ENCODE measurements around the gene OR2T27.

OR2T27 gene

GRCh38 chr1:248631354-248632008 is 23.8 kb downstream of the OR2T27 start:
- Histone ChIP-seq H3K27me3 (ENCODE audit: insufficient read depth, poor library complexity, severe bottlenecking) (no peaks in the 10 kb centered on the region), H3K4me3 (replicated peaks; ENCODE audit: insufficient read depth, low read length) (no peak overlapping the region), H3K27ac (replicated peaks) (no peak overlapping the region)
- peak; percentile 19 to 29 for DNase-seq (ENCODE audit: low read depth in 1 of 2, low spot score in 1 of 2)
- TF ChIP-seq REST (IDR thresholded peaks at IDR 0.05; ENCODE audit: insufficient replicate concordance, low read depth) (no peak), SPI1 (IDR thresholded peaks at IDR 0.05; ENCODE audit: borderline replicate concordance, low read depth) (no peak), GABPA (IDR thresholded peaks at IDR 0.05; ENCODE audit: low read depth) (no peak), CTCF (IDR thresholded peaks at IDR 0.05; ENCODE audit: insufficient read depth, low read length) (no peak), POLR2AphosphoS5 (IDR thresholded peaks at IDR 0.05; ENCODE audit: low read depth) (no peak)

- no peak for DNase-seq (ENCODE audit: low read depth in 1 of 2, low spot score in 1 of 2)
- TF ChIP-seq SPI1 (IDR thresholded peaks at IDR 0.05; ENCODE audit: borderline replicate concordance, low read depth), result no peak
- TF ChIP-seq POLR2AphosphoS5 (IDR thresholded peaks at IDR 0.05; ENCODE audit: low read depth), result no peak
- TF ChIP-seq GABPA (IDR thresholded peaks at IDR 0.05; ENCODE audit: low read depth), result no peak
- TF ChIP-seq REST (IDR thresholded peaks at IDR 0.05; ENCODE audit: insufficient replicate concordance, low read depth), result no peak
- no peak for TF ChIP-seq CTCF (IDR thresholded peaks at IDR 0.05; ENCODE audit: insufficient read depth, low read length)
- no peak overlapping the region for H3K27ac ChIP-seq (replicated peaks)
- no peak overlapping the region for H3K4me3 ChIP-seq (replicated peaks; ENCODE audit: insufficient read depth, low read length)
- H3K27me3 ChIP-seq (ENCODE audit: insufficient read depth, poor library complexity, severe bottlenecking), result no peaks in the 10 kb centered on the region
Measured at GRCh38 chr1:248630551-248630950, 24.8 kb downstream of the OR2T27 start.

DNA sequence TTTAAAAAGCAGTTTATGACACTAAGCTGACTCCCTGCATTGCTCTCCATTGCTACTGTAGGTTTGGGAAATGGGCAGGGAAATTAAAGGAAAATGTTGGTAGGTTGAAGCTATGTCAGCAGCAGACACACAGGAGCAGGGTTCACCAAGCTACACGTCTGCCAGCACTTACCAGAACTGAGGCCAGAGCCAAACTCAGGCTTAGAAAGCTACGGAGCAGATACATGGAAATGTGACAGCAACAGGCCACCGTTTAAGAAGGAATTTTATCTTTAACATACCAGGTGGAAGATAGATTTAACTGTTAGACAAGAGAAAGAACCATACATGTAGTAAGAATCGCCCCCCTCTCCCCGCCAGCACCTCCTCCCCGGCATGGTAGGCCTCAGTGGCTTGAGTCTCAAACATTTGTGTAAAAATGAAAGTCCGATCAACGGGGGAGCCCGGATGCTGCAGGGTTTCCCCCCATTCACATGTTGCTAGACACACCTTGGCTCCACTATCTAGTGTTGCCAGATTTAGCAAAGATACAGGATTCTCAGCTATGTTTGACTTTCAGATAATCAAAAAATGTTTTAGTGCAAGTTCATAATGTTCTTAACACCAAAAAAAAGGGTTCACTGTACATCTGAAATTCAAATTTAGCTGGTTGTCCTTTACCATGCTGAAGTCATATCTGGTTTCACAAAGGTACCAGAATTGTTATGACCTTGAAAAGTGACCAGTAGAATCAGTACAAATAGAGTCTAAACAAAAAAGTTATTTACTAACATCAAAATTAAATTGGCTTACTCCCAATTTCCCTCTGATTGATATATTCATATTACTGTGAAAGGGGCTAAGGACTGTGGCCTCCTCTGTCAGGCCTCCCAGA is 27.1 kb downstream of the OR2T27 start:
- H3K27ac ChIP-seq (replicated peaks), result no peak overlapping the region

More for the DNA sequence above, 27.1 kb downstream of the OR2T27 start:
- no peak for DNase-seq (ENCODE audit: low read depth in 1 of 2, low spot score in 1 of 2)
- H3K4me3 ChIP-seq (replicated peaks; ENCODE audit: insufficient read depth, low read length), result no peak overlapping the region
- H3K27me3 ChIP-seq (ENCODE audit: insufficient read depth, poor library complexity, severe bottlenecking), result no peaks in the 10 kb centered on the region
- no peak for TF ChIP-seq SPI1 (IDR thresholded peaks at IDR 0.05; ENCODE audit: borderline replicate concordance, low read depth)
- no peak for TF ChIP-seq POLR2AphosphoS5 (IDR thresholded peaks at IDR 0.05; ENCODE audit: low read depth)
- no peak for TF ChIP-seq CTCF (IDR thresholded peaks at IDR 0.05; ENCODE audit: insufficient read depth, low read length)
- no peak for TF ChIP-seq GABPA (IDR thresholded peaks at IDR 0.05; ENCODE audit: low read depth)
- TF ChIP-seq REST (IDR thresholded peaks at IDR 0.05; ENCODE audit: insufficient replicate concordance, low read depth), result no peak
